Keratinocyte (primary cell): ENCODE measurements around the gene GATD1. TPM values are rescaled to one million over a fixed set of nuclear protein-coding genes. Genes with fewer than 3 reads are reported as not detected.

Experiments
- DNase-seq: peaks from one replicate; pipeline ENCODE4 v3.0.0-alpha.2; 2011; ENCODE audit warnings: low read depth, missing footprints, low spot score
- FAIRE-seq: peaks from 2 replicates; lab custom pipeline; 2011; peaks lifted over from hg19 to GRCh38; lab: Jason Lieb, UNC
- H2AFZ ChIP-seq: 2 replicates; pipeline ENCODE4 v1.6.0; 2012; ENCODE audit warnings: low read length, control low read depth, inconsistent platforms; ENCODE audit not compliant: control insufficient read depth
- H3K27ac ChIP-seq: 2 replicates; pipeline ENCODE4 v1.5.1; 2011; ENCODE audit warnings: low read length; ENCODE audit not compliant: control insufficient read depth, insufficient read depth
- H3K27me3 ChIP-seq: 3 replicates; pipeline ENCODE4 v1.6.0; 2011; ENCODE audit warnings: low read length; ENCODE audit not compliant: control insufficient read depth, insufficient read depth; ENCODE audit errors: extremely low read depth
- H3K36me3 ChIP-seq, 2 experiments: 2 replicates in 1 of 2; 3 replicates in 1 of 2; pipeline ENCODE4 v1.5.1; 2011; ENCODE audit warnings: low read length in 2 of 2, mild to moderate bottlenecking in 1 of 2; ENCODE audit not compliant: control insufficient read depth in 2 of 2, insufficient read depth in 2 of 2; ENCODE audit errors: extremely low read depth in 1 of 2
- H3K4me1 ChIP-seq: 3 replicates; pipeline ENCODE4 v1.5.1; 2011; ENCODE audit warnings: low read length; ENCODE audit not compliant: control insufficient read depth, insufficient read depth; ENCODE audit errors: extremely low read depth
- H3K4me2 ChIP-seq: 3 replicates; pipeline ENCODE4 v1.6.0; 2011; ENCODE audit warnings: low read depth, low read length; ENCODE audit not compliant: control insufficient read depth, insufficient read depth; ENCODE audit errors: extremely low read depth
- H3K4me3 ChIP-seq, 3 experiments: fragments of 200-600 bp in 1 of 3; sonication (generic) in 1 of 3; 2 replicates in 2 of 3; 3 replicates in 1 of 3; pipeline ENCODE4 v1.5.1; 2011 to 2016; ENCODE audit warnings: low read length in 3 of 3, mild to moderate bottlenecking in 3 of 3, control low read depth in 2 of 3, inconsistent platforms in 1 of 3, low read depth in 1 of 3, mixed read lengths in 1 of 3, mixed run types in 1 of 3, moderate library complexity in 1 of 3; ENCODE audit not compliant: control insufficient read depth in 2 of 3, insufficient read depth in 2 of 3; ENCODE audit errors: extremely low read depth in 1 of 3
- H3K79me2 ChIP-seq: 2 replicates; pipeline ENCODE4 v1.6.0; 2012; ENCODE audit warnings: low read length; ENCODE audit not compliant: control insufficient read depth, insufficient read depth
- H3K9ac ChIP-seq: 3 replicates; pipeline ENCODE4 v1.6.0; 2011; ENCODE audit warnings: low read length; ENCODE audit not compliant: control insufficient read depth, insufficient read depth; ENCODE audit errors: extremely low read depth
- H3K9me1 ChIP-seq: 3 replicates; pipeline ENCODE4 v1.6.0; 2011; ENCODE audit warnings: low read length; ENCODE audit not compliant: control insufficient read depth, insufficient read depth; ENCODE audit errors: extremely low read depth
- H3K9me3 ChIP-seq: 2 replicates; pipeline ENCODE4 v1.5.1; 2012; ENCODE audit warnings: low read depth, low read length; ENCODE audit not compliant: control insufficient read depth
- H4K20me1 ChIP-seq: 3 replicates; pipeline ENCODE4 v1.6.0; 2011; ENCODE audit warnings: low read length; ENCODE audit not compliant: control insufficient read depth, insufficient read depth; ENCODE audit errors: extremely low read depth
- EZH2 ChIP-seq: IDR thresholded peaks from one replicate; pipeline ENCODE4 v1.6.1; 2012; ENCODE audit warnings: inconsistent platforms, mild to moderate bottlenecking, low read length, moderate library complexity
- dilution Hi-C: fragments of 300-500 bp; cut with MboI; formaldehyde crosslinking; loops from one replicate; pipeline ENCODE4 v1.7.0; 2020; ENCODE audit warnings: low sequenced_read_pairs; ENCODE audit not compliant: extremely low pct_ligation_motif_present
- polyA plus RNA-seq, 5 experiments: library from polyadenylated mRNA; depleted of rRNA in 3 of 5; stranded (reverse) in 3 of 5; stranded (forward) in 1 of 5; unstranded in 1 of 5; fragments of >200 nt; gene quantifications; 1 replicate in 1 of 5; 2 replicates in 3 of 5; 3 replicates in 1 of 5; pipeline versions ENCODE4 v1.2.1 to v1.2.3, GENCODE V29; 2011 to 2012; ENCODE audit warnings: missing spikeins in 2 of 5, low read depth in 1 of 5, low replicate concordance in 1 of 5
- TF ChIP-seq, protein P1 (sequence below), 3 experiments: IDR thresholded peaks in 1 of 3; conservative IDR thresholded peaks in 1 of 3; optimal IDR thresholded peaks in 1 of 3; 2 replicates in 2 of 3; 3 replicates in 1 of 3; pipeline versions ENCODE3 to v1.5.1; 2011; ENCODE audit warnings: low read length in 3 of 3, mild to moderate bottlenecking in 3 of 3, moderate library complexity in 2 of 3, control low read depth in 1 of 3, inconsistent platforms in 1 of 3; ENCODE audit not compliant: insufficient read depth in 2 of 3; ENCODE audit errors: extremely low read depth in 1 of 3

GATD1 gene
- polyA plus RNA-seq, 1 donor (not counting 4 experiments of a cell fraction or from before 2014, with no cell fraction given), result 24.4 TPM

DNA sequence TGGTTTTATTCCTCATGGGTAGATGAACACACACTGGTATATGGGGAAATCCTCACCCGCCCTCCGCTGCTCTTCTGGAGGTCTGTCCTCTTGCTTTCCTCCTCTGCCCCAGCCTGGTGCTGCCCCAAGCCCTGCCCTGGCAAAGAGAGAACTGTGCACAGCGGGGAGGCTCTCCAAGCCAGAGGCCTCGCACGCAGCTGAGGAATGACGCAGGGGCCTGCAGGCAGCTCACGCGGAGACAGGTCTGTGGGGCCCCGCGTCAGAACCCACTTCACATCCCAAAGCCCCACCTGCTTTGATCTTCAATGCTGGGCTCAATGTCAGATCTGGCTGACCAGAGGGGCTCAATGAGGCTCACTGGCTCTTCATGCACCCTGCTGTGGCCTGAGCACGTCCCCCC lies 10.0 kb downstream of the GATD1 start:
- peaks cover 3% of the 10 kb centered on the region for H3K9me1 ChIP-seq
- H3K27me3 ChIP-seq, result no peaks in the 10 kb centered on the region
- dilution Hi-C loops, result no loop called here
- H3K4me2 ChIP-seq, result no peak overlapping the region
- TF ChIP-seq EZH2, result no peak
- TF ChIP-seq, protein P1, sequence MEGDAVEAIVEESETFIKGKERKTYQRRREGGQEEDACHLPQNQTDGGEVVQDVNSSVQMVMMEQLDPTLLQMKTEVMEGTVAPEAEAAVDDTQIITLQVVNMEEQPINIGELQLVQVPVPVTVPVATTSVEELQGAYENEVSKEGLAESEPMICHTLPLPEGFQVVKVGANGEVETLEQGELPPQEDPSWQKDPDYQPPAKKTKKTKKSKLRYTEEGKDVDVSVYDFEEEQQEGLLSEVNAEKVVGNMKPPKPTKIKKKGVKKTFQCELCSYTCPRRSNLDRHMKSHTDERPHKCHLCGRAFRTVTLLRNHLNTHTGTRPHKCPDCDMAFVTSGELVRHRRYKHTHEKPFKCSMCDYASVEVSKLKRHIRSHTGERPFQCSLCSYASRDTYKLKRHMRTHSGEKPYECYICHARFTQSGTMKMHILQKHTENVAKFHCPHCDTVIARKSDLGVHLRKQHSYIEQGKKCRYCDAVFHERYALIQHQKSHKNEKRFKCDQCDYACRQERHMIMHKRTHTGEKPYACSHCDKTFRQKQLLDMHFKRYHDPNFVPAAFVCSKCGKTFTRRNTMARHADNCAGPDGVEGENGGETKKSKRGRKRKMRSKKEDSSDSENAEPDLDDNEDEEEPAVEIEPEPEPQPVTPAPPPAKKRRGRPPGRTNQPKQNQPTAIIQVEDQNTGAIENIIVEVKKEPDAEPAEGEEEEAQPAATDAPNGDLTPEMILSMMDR (optimal IDR thresholded peaks at IDR 0.05 in 1 of 3, IDR thresholded peaks at IDR 0.05 in 1 of 3, conservative IDR thresholded peaks at IDR 0.05 in 1 of 3; ENCODE audit: extremely low read depth in 1 of 3, insufficient read depth in 2 of 3, low read length in 3 of 3), result no peak
- peaks cover 16% of the 10 kb centered on the region for H3K4me1 ChIP-seq
- H2AFZ ChIP-seq, result no peak overlapping the region
- H3K27ac ChIP-seq, result no peak overlapping the region
- H3K79me2 ChIP-seq, result peaks cover 19% of the 10 kb centered on the region
- no peak for FAIRE-seq
- peaks cover 47 to 56% of the 10 kb centered on the region in 2 experiments for H3K36me3 ChIP-seq
- no peaks in the 10 kb centered on the region for H3K9me3 ChIP-seq
- no peak overlapping the region for H3K4me3 ChIP-seq
- no peak for DNase-seq
- H3K9ac ChIP-seq, result no peak overlapping the region
- peaks cover 15% of the 10 kb centered on the region for H4K20me1 ChIP-seq

DNA sequence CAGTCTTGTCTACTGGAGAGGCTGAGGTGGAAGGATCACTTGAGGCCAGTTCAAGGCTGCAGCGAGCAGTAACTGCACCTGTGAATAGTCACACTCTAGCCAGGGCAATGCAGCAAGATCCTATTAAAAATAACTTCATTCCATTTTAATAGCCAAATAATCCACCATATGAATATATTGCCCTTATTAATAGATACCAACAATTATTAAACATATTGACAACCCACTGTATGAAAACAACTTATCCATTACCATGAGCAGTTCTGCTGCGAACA lies 10.4 kb downstream of the GATD1 start:
- dilution Hi-C loops, result no loop called here
- Histone ChIP-seq H3K4me3 (no peak overlapping the region), H2AFZ (no peak overlapping the region), H3K9me3 (no peaks in the 10 kb centered on the region), H4K20me1 (peaks cover 15% of the 10 kb centered on the region), H3K27ac (no peak overlapping the region), H3K9ac (no peak overlapping the region), H3K36me3 (peaks cover 44 to 53% of the 10 kb centered on the region in 2 experiments), H3K4me1 (peaks cover 19% of the 10 kb centered on the region), H3K27me3 (no peaks in the 10 kb centered on the region), H3K79me2 (peaks cover 15% of the 10 kb centered on the region), H3K9me1 (peaks cover 3% of the 10 kb centered on the region), H3K4me2 (no peak overlapping the region)
- TF ChIP-seq, protein P1 (optimal IDR thresholded peaks at IDR 0.05 in 1 of 3, IDR thresholded peaks at IDR 0.05 in 1 of 3, conservative IDR thresholded peaks at IDR 0.05 in 1 of 3; ENCODE audit: extremely low read depth in 1 of 3, insufficient read depth in 2 of 3, low read length in 3 of 3), result no peak
- no peak for TF ChIP-seq EZH2
- DNase-seq, result no peak
- no peak for FAIRE-seq
